HG02884 (cell line): Measurements from ENCODE around the gene GPATCH1.
"Not testable (repeated sequence)": the region's sequence is repeated elsewhere in the genome, so short reads cannot be mapped to it uniquely, and the experiment has no call there.

Experiments
- ATAC-seq: cut with Tn5 transposase; IDR thresholded peaks from one replicate; pipeline ENCODE4 v1.9.1; 2021; ENCODE audit warnings: mild to moderate bottlenecking, moderate library complexity; ENCODE audit not compliant: unreplicated experiment

GPATCH1 gene

GRCh38 chr19:33111587-33111986 lies 30.6 kb downstream of the GPATCH1 start:
- ATAC-seq: no peak

- no peak for ATAC-seq
These were observed 33.3 kb downstream of the GPATCH1 start for GRCh38 chr19:33114312-33114711.

GRCh38 chr19:33117501-33117900 lies 36.5 kb downstream of the GPATCH1 start:
- ATAC-seq: no peak

GRCh38 chr19:33118643-33119042 lies 37.7 kb downstream of the GPATCH1 start:
- ATAC-seq: no peak

- no peak for ATAC-seq
These were observed 43.5 kb downstream of the GPATCH1 start for GRCh38 chr19:33124207-33125098.

GRCh38 chr19:33125929-33126388 lies 45.0 kb downstream of the GPATCH1 start:
- ATAC-seq: no peak

GRCh38 chr19:33126712-33127111 lies 45.7 kb downstream of the GPATCH1 start:
- ATAC-seq: not testable (repeated sequence)

- ATAC-seq: no peak
These were observed 48.9 kb downstream of the GPATCH1 start for GRCh38 chr19:33129901-33130300.

GRCh38 chr19:33130433-33130832 lies 49.5 kb downstream of the GPATCH1 start:
- no peak for ATAC-seq

GRCh38 chr19:33132021-33132420 lies 51.0 kb downstream of the GPATCH1 start, which contains the start of gene WDR88:
WDR88 (plus strand) TSS chr19:33132114; CDS start chr19:33132170, 56 bp downstream.
- ATAC-seq: no peak

GRCh38 chr19:33132425-33132824 lies 51.4 kb downstream of the GPATCH1 start:
- ATAC-seq: no peak

GRCh38 chr19:33133438-33134031 lies 52.6 kb downstream of the GPATCH1 start:
- no peak for ATAC-seq

- ATAC-seq: no peak
These were observed 53.6 kb downstream of the GPATCH1 start for GRCh38 chr19:33134571-33135041.

GRCh38 chr19:33139165-33139564 lies 58.2 kb downstream of the GPATCH1 start:
- no peak for ATAC-seq

- ATAC-seq: no peak
These were observed 63.0 kb downstream of the GPATCH1 start for GRCh38 chr19:33143897-33144405.

- no peak for ATAC-seq
These were observed 65.2 kb downstream of the GPATCH1 start for GRCh38 chr19:33146209-33146608.

- no peak for ATAC-seq
These were observed 66.6 kb downstream of the GPATCH1 start for GRCh38 chr19:33147538-33147937.

GRCh38 chr19:33150852-33151518 lies 70.0 kb downstream of the GPATCH1 start:
- no peak for ATAC-seq

- no peak for ATAC-seq
These were observed 71.2 kb downstream of the GPATCH1 start for GRCh38 chr19:33152176-33152575.

- ATAC-seq: not testable (repeated sequence)
These were observed 71.6 kb downstream of the GPATCH1 start for GRCh38 chr19:33152625-33153024.

GRCh38 chr19:33154313-33154712 lies 73.3 kb downstream of the GPATCH1 start:
- not testable (repeated sequence) for ATAC-seq
